Stomach (tissue), 9 donors: ENCODE results near the gene LRRC71. TPM values are rescaled to one million over a fixed set of nuclear protein-coding genes. Genes with fewer than 3 reads are reported as not detected.

Experiments
- DNase-seq, 2 donors: peaks; one replicate each; pipeline versions ENCODE4 v3.0.0 to v3.0.0-alpha.2; 2013 to 2019
- H3K27ac ChIP-seq, 5 donors: fragments of 200-600 bp in 4 of 5; sonication (generic) in 4 of 5; one replicate each; pipeline ENCODE4 v1.5.1; 2013 to 2019; ENCODE audit warnings: mild to moderate bottlenecking in 1 of 5, moderate library complexity in 1 of 5
- H3K27me3 ChIP-seq, 3 donors: fragments of 200-600 bp; sonication (generic); one replicate each; pipeline ENCODE4 v1.5.1; 2017 to 2019; ENCODE audit warnings: mixed run types in 1 of 3
- H3K36me3 ChIP-seq, 4 donors: fragments of 200-600 bp; sonication (generic); 1 replicate in 3 of 4; 2 replicates in 1 of 4; pipeline ENCODE4 v1.5.1; 2016 to 2019
- H3K4me1 ChIP-seq, 4 donors: fragments of 200-600 bp; sonication (generic); one replicate each; pipeline ENCODE4 v1.5.1; 2016 to 2019
- H3K4me3 ChIP-seq, 4 donors: fragments of 200-600 bp; sonication (generic) in 3 of 4; one replicate each; pipeline ENCODE4 v1.5.1; 2016 to 2019; ENCODE audit warnings: mild to moderate bottlenecking in 1 of 4
- H3K9me3 ChIP-seq, 4 donors: fragments of 200-600 bp; sonication (generic); one replicate each; pipeline ENCODE4 v1.5.1; 2016 to 2019
- EP300 ChIP-seq: sonication (generic); formaldehyde crosslinking; IDR thresholded peaks from one replicate; pipeline ENCODE4 v1.6.1; 2017; ENCODE audit warnings: antibody characterized with exemption
- POLR2A ChIP-seq, 4 donors: fragments of 450-650 bp; IDR thresholded peaks; one replicate each; pipeline ENCODE4 v1.6.1; 2016; ENCODE audit warnings: antibody characterized with exemption in 4 of 4, control low read depth in 2 of 4, mild to moderate bottlenecking in 1 of 4, moderate library complexity in 1 of 4
- POLR2AphosphoS5 ChIP-seq, 3 donors: sonication (generic); formaldehyde crosslinking; IDR thresholded peaks; one replicate each; pipeline ENCODE4 v1.6.1; 2016; ENCODE audit warnings: antibody characterized with exemption in 3 of 3
- WGBS, 5 donors: extraction: QIAGEN DNeasy Blood & Tissue Kit in 3 of 5; methylation state at CpG; one replicate each; pipeline versions ENCODE4 v1.1.5 to v1.1.7; 2013 to 2018; 5-methylcytosine and 5-hydroxymethylcytosine counted together
- intact Hi-C: fragments of 100-400 bp; cut with DNase I; formaldehyde crosslinking; loops from one replicate; pipeline ENCODE4 v1.15.1; 2023; ENCODE audit warnings: low total_unique reads
- polyA plus RNA-seq, 3 donors: library from polyadenylated mRNA; stranded (reverse); fragments of 200-250 nt; gene quantifications; one replicate each; pipeline ENCODE4 v1.2.3, GENCODE V29; 2013
- total RNA-seq, 5 donors: library from RNA; depleted of rRNA; stranded (reverse); fragments of >200 nt; gene quantifications; one replicate each; pipeline versions ENCODE4 v1.1.0 to v1.2.3, GENCODE V29; 2014 to 2016
- TF ChIP-seq, protein P1 (sequence below), 7 experiments: fragments of 450-650 bp in 4 of 7; fragments of 200-600 bp in 3 of 7; sonication (generic) in 3 of 7; IDR thresholded peaks; one replicate each; pipeline ENCODE4 v1.5.1; 2016 to 2019; ENCODE audit warnings: antibody characterized with exemption in 7 of 7, control low read depth in 2 of 7, mild to moderate bottlenecking in 1 of 7
- donor health status: healthy with polysubstance abuse.
- donor health status: Bipolar disorder and iron deficiency.
- donor health status: healthy.

LRRC71 gene
- total and polyA plus RNA-seq, 8 donors, result 0.61 to 2.2 TPM; not detected in 6

DNA sequence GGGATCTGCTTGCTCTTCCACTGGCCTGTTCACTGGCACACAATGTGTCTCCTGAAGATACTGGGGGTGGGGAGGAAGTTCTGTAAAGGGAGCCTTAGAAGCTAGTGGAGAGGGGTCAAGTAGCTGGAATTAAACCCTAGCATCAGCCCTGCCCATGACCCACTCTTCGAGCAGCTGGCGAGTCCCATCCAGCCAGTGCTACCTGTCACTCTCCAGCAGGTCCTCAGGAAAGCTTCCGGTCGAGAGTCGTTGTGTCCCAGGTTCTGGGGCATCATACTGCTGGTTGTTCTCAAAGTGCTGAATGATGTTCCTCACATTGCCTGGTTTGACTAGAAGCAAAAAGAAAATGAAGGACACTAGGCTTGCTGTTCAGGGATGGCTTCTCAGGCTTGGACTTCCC, 30.9 kb downstream of the LRRC71 start:
- Histone ChIP-seq H3K27ac (no peak overlapping the region), H3K27me3 (no peaks in the 10 kb centered on the region), H3K9me3 (no peaks in the 10 kb centered on the region), H3K4me1 (no peaks in the 10 kb centered on the region), H3K36me3 (peaks cover 59 to 100% (median 99%) of the 10 kb centered on the region in 4 donors), H3K4me3 (no peak overlapping the region)
- intact Hi-C loops, result no loop called here
- TF ChIP-seq, protein P1, sequence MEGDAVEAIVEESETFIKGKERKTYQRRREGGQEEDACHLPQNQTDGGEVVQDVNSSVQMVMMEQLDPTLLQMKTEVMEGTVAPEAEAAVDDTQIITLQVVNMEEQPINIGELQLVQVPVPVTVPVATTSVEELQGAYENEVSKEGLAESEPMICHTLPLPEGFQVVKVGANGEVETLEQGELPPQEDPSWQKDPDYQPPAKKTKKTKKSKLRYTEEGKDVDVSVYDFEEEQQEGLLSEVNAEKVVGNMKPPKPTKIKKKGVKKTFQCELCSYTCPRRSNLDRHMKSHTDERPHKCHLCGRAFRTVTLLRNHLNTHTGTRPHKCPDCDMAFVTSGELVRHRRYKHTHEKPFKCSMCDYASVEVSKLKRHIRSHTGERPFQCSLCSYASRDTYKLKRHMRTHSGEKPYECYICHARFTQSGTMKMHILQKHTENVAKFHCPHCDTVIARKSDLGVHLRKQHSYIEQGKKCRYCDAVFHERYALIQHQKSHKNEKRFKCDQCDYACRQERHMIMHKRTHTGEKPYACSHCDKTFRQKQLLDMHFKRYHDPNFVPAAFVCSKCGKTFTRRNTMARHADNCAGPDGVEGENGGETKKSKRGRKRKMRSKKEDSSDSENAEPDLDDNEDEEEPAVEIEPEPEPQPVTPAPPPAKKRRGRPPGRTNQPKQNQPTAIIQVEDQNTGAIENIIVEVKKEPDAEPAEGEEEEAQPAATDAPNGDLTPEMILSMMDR (IDR thresholded peaks at IDR 0.05), result no peak
- no peak for TF ChIP-seq EP300
- TF ChIP-seq POLR2A (IDR thresholded peaks at IDR 0.05), result no peak
- TF ChIP-seq POLR2AphosphoS5 (IDR thresholded peaks at IDR 0.05), result no peak
- no peak for DNase-seq
- 91 to 99% (median 94%) methylated on average over 5 of the region's 5 CpGs for WGBS, 5 donors

DNA sequence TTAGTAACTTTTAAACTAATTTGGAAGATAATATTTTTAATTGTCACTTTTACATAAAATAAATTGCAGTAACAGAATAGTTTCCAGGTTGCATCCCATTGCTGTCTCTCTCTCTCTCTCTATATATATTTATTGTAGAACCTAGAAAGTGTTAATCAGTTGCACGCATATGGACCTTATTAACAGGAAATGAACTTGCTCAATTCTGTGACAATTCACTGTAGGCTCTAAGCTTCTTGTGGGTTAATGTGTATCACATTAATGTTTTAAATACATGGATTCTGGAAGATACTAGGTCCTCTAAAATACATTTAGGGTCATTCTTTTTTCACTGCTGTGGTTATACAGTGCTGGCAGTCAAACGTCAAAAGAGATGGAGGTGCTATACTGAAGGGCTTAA, 33.1 kb downstream of the LRRC71 start:
- Histone ChIP-seq H3K27me3 (no peaks in the 10 kb centered on the region), H3K4me3 (no peak overlapping the region), H3K9me3 (no peaks in the 10 kb centered on the region), H3K36me3 (peaks cover 59 to 100% (median 99%) of the 10 kb centered on the region in 4 donors), H3K27ac (no peak overlapping the region), H3K4me1 (no peaks in the 10 kb centered on the region)
- DNase-seq, result no peak
- intact Hi-C loops, result no loop called here
- 69 to 85% (median 80%) methylated on average over 2 of the region's 2 CpGs for WGBS, 5 donors
- TF ChIP-seq EP300 (no peak), POLR2A (IDR thresholded peaks at IDR 0.05) (no peak), POLR2AphosphoS5 (IDR thresholded peaks at IDR 0.05) (no peak)
- TF ChIP-seq, protein P1 (IDR thresholded peaks at IDR 0.05), result no peak

DNA sequence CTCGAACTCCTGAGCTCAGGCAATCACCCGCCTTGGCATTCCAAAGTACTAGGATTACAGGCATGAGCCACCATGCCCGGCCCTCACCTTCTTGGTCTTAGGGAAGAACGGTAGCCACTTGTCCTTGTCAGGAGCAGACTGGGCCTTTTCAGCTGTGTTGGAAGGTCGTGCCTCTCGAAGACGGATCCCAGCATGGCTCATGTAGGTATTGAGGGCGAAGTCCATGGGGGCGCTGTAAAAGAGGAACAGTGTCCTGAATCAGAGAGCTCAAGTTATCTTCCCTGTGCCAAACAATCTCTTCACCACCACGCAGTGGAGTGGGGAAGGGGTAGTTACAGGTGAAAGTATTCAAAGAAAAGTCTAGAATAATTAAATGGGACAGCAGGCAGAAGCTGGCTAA, 35.9 kb downstream of the LRRC71 start:
- WGBS, 5 donors, result 90 to 93% (median 92%) methylated on average over 10 of the region's 10 CpGs

DNA sequence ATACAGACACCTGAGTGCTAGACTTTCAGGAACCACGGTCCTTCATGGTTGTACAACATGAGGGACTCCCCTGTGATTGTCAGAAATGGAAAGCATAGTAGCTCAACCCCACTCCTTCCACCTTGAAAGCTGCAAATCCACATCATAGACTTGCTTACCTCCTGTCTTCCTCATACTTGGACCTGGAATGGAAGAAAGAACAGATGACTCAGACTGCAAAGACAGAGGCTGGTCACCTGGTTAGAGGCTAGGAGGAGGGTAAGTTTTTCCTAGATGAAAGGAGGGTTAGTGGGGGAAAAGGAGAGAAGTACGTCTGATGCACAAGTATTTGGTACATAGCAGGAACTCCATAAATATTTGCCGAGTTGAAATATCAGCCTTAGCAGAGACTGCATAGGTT, 37.2 kb downstream of the LRRC71 start:
- H3K4me1 ChIP-seq, result no peaks in the 10 kb centered on the region
- no peaks in the 10 kb centered on the region for H3K9me3 ChIP-seq
- intact Hi-C loops, result no loop called here
- H3K27ac ChIP-seq, result no peak overlapping the region
- H3K36me3 ChIP-seq, result peaks cover 66 to 100% (median 98%) of the 10 kb centered on the region in 4 donors
- 77 to 90% (median 86%) methylated on average over 3 of the region's 3 CpGs for WGBS, 5 donors
- DNase-seq, result no peak
- no peak overlapping the region for H3K4me3 ChIP-seq
- TF ChIP-seq, protein P1 (IDR thresholded peaks at IDR 0.05), result no peak
- no peak for TF ChIP-seq POLR2AphosphoS5 (IDR thresholded peaks at IDR 0.05)
- no peak for TF ChIP-seq EP300
- no peak for TF ChIP-seq POLR2A (IDR thresholded peaks at IDR 0.05)
- no peaks in the 10 kb centered on the region for H3K27me3 ChIP-seq

More for the DNA sequence above, 35.9 kb downstream of the LRRC71 start:
- no peaks in the 10 kb centered on the region for H3K27me3 ChIP-seq
- H3K27ac ChIP-seq, result no peak overlapping the region
- intact Hi-C loops, result no loop called here
- no peak for TF ChIP-seq POLR2A (IDR thresholded peaks at IDR 0.05)
- no peak for TF ChIP-seq POLR2AphosphoS5 (IDR thresholded peaks at IDR 0.05)
- TF ChIP-seq, protein P1 (IDR thresholded peaks at IDR 0.05), result no peak
- TF ChIP-seq EP300, result no peak
- no peaks in the 10 kb centered on the region for H3K4me1 ChIP-seq
- DNase-seq, result no peak
- H3K9me3 ChIP-seq, result no peaks in the 10 kb centered on the region
- peaks cover 63 to 100% (median 98%) of the 10 kb centered on the region in 4 donors for H3K36me3 ChIP-seq
- H3K4me3 ChIP-seq, result no peak overlapping the region
